ENCODE data around the gene SLC8A1.

The SLC8A1 gene

GRCh38 chr2:40173276-40173675 is 278.6 kb downstream of the SLC8A1 start:
- no peak for DNase-seq
- Histone ChIP-seq H3K9me3 (ENCODE audit: insufficient read depth, low read depth, low read length) (no peaks in the 10 kb centered on the region), H3K18ac (ENCODE audit: low read length) (no peak overlapping the region), H3K36me3 (ENCODE audit: control insufficient read depth in 1 of 2, insufficient read depth in 2 of 2, low read length in 2 of 2) (peaks cover 0 to 2% of the 10 kb centered on the region in 2 experiments), H2BK5ac (ENCODE audit: low read depth, low read length, poor library complexity) (no peak overlapping the region), H3K79me2 (ENCODE audit: control insufficient read depth, insufficient read depth, low read length, poor library complexity) (no peaks in the 10 kb centered on the region), H3K4me3 (ENCODE audit: low read depth, low read length) (no peak overlapping the region), H3K4me2 (ENCODE audit: low read length) (no peak overlapping the region), H4K12ac (ENCODE audit: low read depth, low read length) (no peak overlapping the region), H3K14ac (ENCODE audit: low read length) (no peak overlapping the region), H3K4me1 (ENCODE audit: control insufficient read depth in 1 of 2, insufficient read depth in 2 of 2, low read length in 2 of 2) (peaks cover 4 to 7% of the 10 kb centered on the region in 2 experiments), H3K79me1 (ENCODE audit: low read length) (peaks cover 3% of the 10 kb centered on the region), H4K91ac (ENCODE audit: low read depth, low read length) (no peak overlapping the region), H2AK5ac (ENCODE audit: low read length) (no peak overlapping the region), H4K8ac (ENCODE audit: low read depth, low read length) (no peak overlapping the region), H3K9ac (ENCODE audit: low read length) (no peak overlapping the region), H3K23ac (ENCODE audit: low read length) (no peak overlapping the region), H2BK12ac (ENCODE audit: low read length) (no peak overlapping the region), H3K4ac (ENCODE audit: low read depth, low read length) (no peak overlapping the region), H2BK120ac (ENCODE audit: insufficient read depth, low read length, poor library complexity) (no peak overlapping the region), H3K27ac (ENCODE audit: low read depth, low read length) (no peak overlapping the region), H3K27me3 (ENCODE audit: insufficient read depth, low read length) (no peaks in the 10 kb centered on the region), H2AFZ (ENCODE audit: insufficient read depth, low read length, poor library complexity) (no peak overlapping the region)
- no CpG with 5 or more reads among the region's 2 CpGs for WGBS (ENCODE audit: extremely low coverage, insufficient coverage, insufficient read length)

DNA sequence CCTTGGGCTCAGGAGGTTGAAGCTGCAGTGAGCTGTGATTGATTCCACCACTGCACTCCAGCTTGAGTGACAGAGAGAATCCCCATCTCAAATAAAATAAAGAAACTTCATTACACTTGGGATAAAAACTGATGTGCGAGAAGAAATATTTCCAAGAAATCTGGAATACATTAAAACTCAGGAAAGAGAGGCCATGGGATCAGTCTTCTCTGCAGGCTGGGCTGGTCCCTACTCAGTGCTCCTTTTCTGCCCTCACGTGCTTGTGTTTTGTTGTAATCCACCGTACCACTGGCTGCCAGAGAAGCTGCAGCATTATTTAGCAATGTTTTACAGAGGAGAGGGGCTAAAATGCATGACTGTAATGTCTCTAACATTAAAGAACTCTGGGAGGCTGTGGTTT is 282.0 kb downstream of the SLC8A1 start:
- Histone ChIP-seq H3K27ac (ENCODE audit: low read depth, low read length) (no peak overlapping the region), H2BK120ac (ENCODE audit: insufficient read depth, low read length, poor library complexity) (no peak overlapping the region), H2BK5ac (ENCODE audit: low read depth, low read length, poor library complexity) (peak overlapping the region; percentile 13), H2AK5ac (ENCODE audit: low read length) (no peak overlapping the region), H2AFZ (ENCODE audit: insufficient read depth, low read length, poor library complexity) (no peak overlapping the region), H2BK12ac (ENCODE audit: low read length) (no peak overlapping the region), H3K4ac (ENCODE audit: low read depth, low read length) (no peak overlapping the region), H3K4me1 (ENCODE audit: control insufficient read depth in 1 of 2, insufficient read depth in 2 of 2, low read length in 2 of 2) (peaks cover 6 to 11% of the 10 kb centered on the region in 2 experiments), H3K79me1 (ENCODE audit: low read length) (peaks cover 5% of the 10 kb centered on the region), H3K14ac (ENCODE audit: low read length) (no peak overlapping the region), H3K23ac (ENCODE audit: low read length) (no peak overlapping the region), H3K36me3 (ENCODE audit: control insufficient read depth in 1 of 2, insufficient read depth in 2 of 2, low read length in 2 of 2) (no peaks in the 10 kb centered on the region), H3K4me2 (ENCODE audit: low read length) (no peak overlapping the region), H4K91ac (ENCODE audit: low read depth, low read length) (no peak overlapping the region), H3K9ac (ENCODE audit: low read length) (no peak overlapping the region), H3K27me3 (ENCODE audit: insufficient read depth, low read length) (no peaks in the 10 kb centered on the region), H4K12ac (ENCODE audit: low read depth, low read length) (no peak overlapping the region), H4K8ac (ENCODE audit: low read depth, low read length) (no peak overlapping the region), H3K9me3 (ENCODE audit: insufficient read depth, low read depth, low read length) (no peaks in the 10 kb centered on the region), H3K79me2 (ENCODE audit: control insufficient read depth, insufficient read depth, low read length, poor library complexity) (no peaks in the 10 kb centered on the region), H3K4me3 (ENCODE audit: low read depth, low read length) (no peak overlapping the region), H3K18ac (ENCODE audit: low read length) (no peak overlapping the region)
- no peak for DNase-seq
- WGBS (ENCODE audit: extremely low coverage, insufficient coverage, insufficient read length) = no CpG with 5 or more reads among the region's 3 CpGs

DNA sequence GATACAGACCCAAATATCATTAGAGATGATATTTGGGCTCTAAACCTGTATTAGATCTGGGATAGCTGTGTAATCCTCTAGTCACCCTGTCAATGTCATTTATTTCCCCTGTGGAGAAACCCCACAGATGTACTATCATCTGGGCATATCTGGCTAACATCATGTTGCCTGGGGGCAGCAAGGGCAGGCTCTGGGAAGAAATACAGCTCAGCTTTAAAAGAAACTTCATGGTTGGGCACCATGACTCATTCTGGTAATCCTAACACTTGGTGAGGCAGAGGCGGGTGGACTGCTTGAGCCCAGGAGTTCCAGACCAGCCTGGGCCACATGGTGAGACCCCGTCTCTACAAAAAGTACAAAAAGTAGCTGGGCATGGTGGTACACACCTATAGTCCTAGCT is 282.5 kb downstream of the SLC8A1 start:
- H3K27me3 ChIP-seq (ENCODE audit: insufficient read depth, low read length) = no peaks in the 10 kb centered on the region
- no peak overlapping the region for H2AFZ ChIP-seq (ENCODE audit: insufficient read depth, low read length, poor library complexity)
- H3K4me3 ChIP-seq (ENCODE audit: low read depth, low read length) = no peak overlapping the region
- no peak overlapping the region for H4K91ac ChIP-seq (ENCODE audit: low read depth, low read length)
- H3K9me3 ChIP-seq (ENCODE audit: insufficient read depth, low read depth, low read length) = no peaks in the 10 kb centered on the region
- no peak overlapping the region for H3K14ac ChIP-seq (ENCODE audit: low read length)
- no peak overlapping the region for H3K4ac ChIP-seq (ENCODE audit: low read depth, low read length)
- H4K8ac ChIP-seq (ENCODE audit: low read depth, low read length) = no peak overlapping the region
- H3K27ac ChIP-seq (ENCODE audit: low read depth, low read length) = no peak overlapping the region
- no peak overlapping the region for H3K23ac ChIP-seq (ENCODE audit: low read length)
- no peak overlapping the region for H3K9ac ChIP-seq (ENCODE audit: low read length)
- H3K36me3 ChIP-seq (ENCODE audit: control insufficient read depth in 1 of 2, insufficient read depth in 2 of 2, low read length in 2 of 2) = no peaks in the 10 kb centered on the region
- H3K4me2 ChIP-seq (ENCODE audit: low read length) = no peak overlapping the region
- H3K4me1 ChIP-seq (ENCODE audit: control insufficient read depth in 1 of 2, insufficient read depth in 2 of 2, low read length in 2 of 2) = peaks cover 9 to 11% of the 10 kb centered on the region in 2 experiments
- peaks cover 5% of the 10 kb centered on the region for H3K79me1 ChIP-seq (ENCODE audit: low read length)
- peak overlapping the region; percentile 39 for H2BK12ac ChIP-seq (ENCODE audit: low read length)
- no peak overlapping the region for H3K18ac ChIP-seq (ENCODE audit: low read length)
- no peak overlapping the region for H2AK5ac ChIP-seq (ENCODE audit: low read length)
- peak overlapping the region; percentile 13 for H2BK5ac ChIP-seq (ENCODE audit: low read depth, low read length, poor library complexity)
- no peak overlapping the region for H4K12ac ChIP-seq (ENCODE audit: low read depth, low read length)
- H3K79me2 ChIP-seq (ENCODE audit: control insufficient read depth, insufficient read depth, low read length, poor library complexity) = no peaks in the 10 kb centered on the region
- H2BK120ac ChIP-seq (ENCODE audit: insufficient read depth, low read length, poor library complexity) = no peak overlapping the region
- no peak for DNase-seq
- WGBS (ENCODE audit: extremely low coverage, insufficient coverage, insufficient read length) = no CpG with 5 or more reads among the region's 2 CpGs

GRCh38 chr2:40168546-40168945 is 283.3 kb downstream of the SLC8A1 start:
- Histone ChIP-seq H3K4ac (ENCODE audit: low read depth, low read length) (no peak overlapping the region), H3K27ac (ENCODE audit: low read depth, low read length) (no peak overlapping the region)

More at GRCh38 chr2:40168546-40168945, 283.3 kb downstream of the SLC8A1 start:
- Histone ChIP-seq H3K9me3 (ENCODE audit: insufficient read depth, low read depth, low read length) (no peaks in the 10 kb centered on the region), H3K79me2 (ENCODE audit: control insufficient read depth, insufficient read depth, low read length, poor library complexity) (no peaks in the 10 kb centered on the region), H4K91ac (ENCODE audit: low read depth, low read length) (no peak overlapping the region), H4K8ac (ENCODE audit: low read depth, low read length) (no peak overlapping the region), H2BK120ac (ENCODE audit: insufficient read depth, low read length, poor library complexity) (no peak overlapping the region), H3K9ac (ENCODE audit: low read length) (no peak overlapping the region), H3K27me3 (ENCODE audit: insufficient read depth, low read length) (no peaks in the 10 kb centered on the region), H2BK5ac (ENCODE audit: low read depth, low read length, poor library complexity) (no peak overlapping the region), H2BK12ac (ENCODE audit: low read length) (no peak overlapping the region), H3K4me3 (ENCODE audit: low read depth, low read length) (no peak overlapping the region), H3K4me1 (ENCODE audit: control insufficient read depth in 1 of 2, insufficient read depth in 2 of 2, low read length in 2 of 2) (peaks cover 9 to 11% of the 10 kb centered on the region in 2 experiments), H3K14ac (ENCODE audit: low read length) (no peak overlapping the region), H3K18ac (ENCODE audit: low read length) (no peak overlapping the region), H2AFZ (ENCODE audit: insufficient read depth, low read length, poor library complexity) (no peak overlapping the region), H3K36me3 (ENCODE audit: control insufficient read depth in 1 of 2, insufficient read depth in 2 of 2, low read length in 2 of 2) (no peaks in the 10 kb centered on the region), H3K4me2 (ENCODE audit: low read length) (no peak overlapping the region), H3K23ac (ENCODE audit: low read length) (no peak overlapping the region), H4K12ac (ENCODE audit: low read depth, low read length) (no peak overlapping the region), H3K79me1 (ENCODE audit: low read length) (peaks cover 5% of the 10 kb centered on the region), H2AK5ac (ENCODE audit: low read length) (no peak overlapping the region)
- no CpG with 5 or more reads among the region's 1 CpG for WGBS (ENCODE audit: extremely low coverage, insufficient coverage, insufficient read length)
- no peak for DNase-seq
